Fibroblast of villous mesenchyme (primary cell): ENCODE data around the gene RUNX1. TPM values are rescaled to one million over a fixed set of nuclear protein-coding genes. Genes with fewer than 3 reads are reported as not detected.

Source experiments
- DNase-seq: peaks from one replicate; pipeline ENCODE4 v3.0.0-alpha.2; 2010; ENCODE audit warnings: low read depth
- H3K4me3 ChIP-seq: 2 replicates; pipeline ENCODE4 v1.5.1; 2011; ENCODE audit warnings: low read depth, mild to moderate bottlenecking, low read length
- total RNA-seq: library from RNA; depleted of rRNA; stranded (reverse); fragments of >200 nt; gene quantifications from 2 replicates; pipeline ENCODE4 v1.2.3, GENCODE V29; 2012
- TF ChIP-seq, protein P1 (sequence below): IDR thresholded peaks from 2 replicates; pipeline ENCODE4 v1.5.1; 2012; ENCODE audit warnings: low read depth, mild to moderate bottlenecking, low read length; ENCODE audit not compliant: insufficient read depth

Gene RUNX1
- total RNA-seq, 1 donor: 21.6 TPM

DNA sequence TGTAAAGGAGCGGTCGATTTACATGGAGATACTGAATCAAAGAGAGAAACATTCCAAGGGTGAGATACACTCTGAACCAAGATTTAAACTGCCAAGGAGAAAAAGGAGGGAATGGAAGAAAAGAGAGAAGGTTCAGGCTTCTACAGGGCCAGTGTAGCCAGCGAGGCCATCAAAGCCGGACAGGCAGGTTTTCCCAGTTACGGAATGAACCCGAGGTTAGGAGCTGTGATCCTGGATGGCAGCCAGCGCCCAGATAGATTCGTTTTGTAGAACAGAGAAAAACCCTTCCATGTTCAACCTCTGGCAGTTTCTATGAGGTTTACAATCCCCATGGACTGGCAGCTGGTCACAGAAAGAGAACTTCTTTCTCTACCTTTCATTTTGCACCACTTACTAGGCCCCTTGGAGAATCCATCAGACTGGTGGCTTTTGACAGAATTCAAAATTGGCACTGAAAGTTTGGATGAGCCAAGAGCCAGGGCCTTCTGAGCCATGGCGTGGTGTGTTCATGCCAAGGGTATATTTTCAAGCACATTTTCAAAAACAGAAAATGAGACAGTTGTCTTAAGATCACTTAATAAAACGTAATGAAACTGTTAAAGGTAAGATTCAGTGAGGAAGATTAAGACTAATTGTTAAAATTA is 171.5 kb downstream of the RUNX1 start:
- TF ChIP-seq, protein P1, sequence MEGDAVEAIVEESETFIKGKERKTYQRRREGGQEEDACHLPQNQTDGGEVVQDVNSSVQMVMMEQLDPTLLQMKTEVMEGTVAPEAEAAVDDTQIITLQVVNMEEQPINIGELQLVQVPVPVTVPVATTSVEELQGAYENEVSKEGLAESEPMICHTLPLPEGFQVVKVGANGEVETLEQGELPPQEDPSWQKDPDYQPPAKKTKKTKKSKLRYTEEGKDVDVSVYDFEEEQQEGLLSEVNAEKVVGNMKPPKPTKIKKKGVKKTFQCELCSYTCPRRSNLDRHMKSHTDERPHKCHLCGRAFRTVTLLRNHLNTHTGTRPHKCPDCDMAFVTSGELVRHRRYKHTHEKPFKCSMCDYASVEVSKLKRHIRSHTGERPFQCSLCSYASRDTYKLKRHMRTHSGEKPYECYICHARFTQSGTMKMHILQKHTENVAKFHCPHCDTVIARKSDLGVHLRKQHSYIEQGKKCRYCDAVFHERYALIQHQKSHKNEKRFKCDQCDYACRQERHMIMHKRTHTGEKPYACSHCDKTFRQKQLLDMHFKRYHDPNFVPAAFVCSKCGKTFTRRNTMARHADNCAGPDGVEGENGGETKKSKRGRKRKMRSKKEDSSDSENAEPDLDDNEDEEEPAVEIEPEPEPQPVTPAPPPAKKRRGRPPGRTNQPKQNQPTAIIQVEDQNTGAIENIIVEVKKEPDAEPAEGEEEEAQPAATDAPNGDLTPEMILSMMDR: no peak
- no peak overlapping the region for H3K4me3 ChIP-seq
- no peak for DNase-seq

- peak; percentile 72 for DNase-seq
Observed at GRCh38 chr21:34875830-34876229, 173.3 kb downstream of the RUNX1 start.

GRCh38 chr21:34874684-34875513 is 174.2 kb downstream of the RUNX1 start:
- DNase-seq: no peak
- TF ChIP-seq, protein P1: no peak
- no peak overlapping the region for H3K4me3 ChIP-seq

More at GRCh38 chr21:34875830-34876229, 173.3 kb downstream of the RUNX1 start:
- H3K4me3 ChIP-seq: no peak overlapping the region
- TF ChIP-seq, protein P1: no peak

DNA sequence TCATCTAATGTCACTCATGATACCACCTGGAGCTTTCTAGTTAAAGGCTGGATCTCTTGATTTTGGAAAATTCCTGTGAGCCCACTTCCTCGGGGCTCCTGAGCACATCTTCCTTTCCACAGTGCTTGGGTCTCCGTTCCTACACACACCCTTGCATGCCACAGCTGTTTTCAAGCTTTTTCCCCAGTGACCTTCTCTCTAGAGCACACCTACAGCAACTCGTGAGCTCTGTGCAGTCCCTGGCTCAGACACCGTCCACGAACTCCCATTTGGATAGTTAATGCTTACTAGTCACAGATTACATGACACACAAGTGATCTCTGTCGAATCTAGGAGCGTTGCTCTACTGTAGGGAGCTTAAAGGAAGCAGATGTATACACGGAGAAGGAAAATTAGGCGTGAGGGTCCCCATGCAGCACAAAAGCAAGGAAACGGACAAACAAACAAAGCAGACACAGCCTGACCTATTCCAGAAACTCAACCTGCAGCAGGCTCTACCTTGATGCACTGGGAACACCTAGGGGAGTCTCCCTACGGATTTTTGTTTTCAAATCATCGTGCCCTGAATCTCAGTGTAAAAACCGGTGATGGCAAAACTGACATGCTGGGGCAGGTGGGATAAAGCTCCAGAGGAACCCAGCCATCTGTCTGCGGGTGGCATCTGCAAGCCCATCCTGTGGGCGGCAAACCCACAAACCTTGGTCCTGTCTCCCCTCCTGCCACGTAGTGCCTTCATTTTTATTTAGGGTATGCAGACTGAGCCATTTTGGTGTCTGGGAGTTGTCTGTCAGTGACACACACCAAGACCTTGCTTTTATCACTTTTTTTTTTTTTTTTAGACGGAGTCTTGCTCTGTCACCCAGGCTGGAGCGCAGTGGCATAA is 177.8 kb downstream of the RUNX1 start:
- TF ChIP-seq, protein P1: no peak
- DNase-seq: no peak
- no peak overlapping the region for H3K4me3 ChIP-seq

DNA sequence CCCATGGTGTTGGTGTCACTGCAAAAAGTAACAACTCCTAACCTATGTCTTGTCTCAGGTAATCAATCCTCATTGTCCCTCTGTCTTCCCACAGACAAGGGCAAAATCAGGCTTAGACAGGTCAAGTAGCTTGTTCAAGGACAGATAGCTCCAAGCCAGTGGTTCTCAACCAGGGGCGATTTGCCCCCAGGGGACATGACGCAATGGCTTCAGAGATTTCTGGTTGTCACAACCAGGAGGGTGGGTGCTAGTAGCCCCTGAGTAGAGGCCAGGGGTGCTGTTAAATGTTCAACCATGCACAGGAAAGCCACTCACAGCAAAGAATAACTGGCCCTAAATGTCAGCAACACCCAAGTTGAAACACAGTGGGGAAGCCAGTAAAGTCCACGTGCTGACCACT is 178.9 kb downstream of the RUNX1 start:
- no peak overlapping the region for H3K4me3 ChIP-seq
- TF ChIP-seq, protein P1: no peak
- DNase-seq: no peak

GRCh38 chr21:34869545-34869944 is 179.6 kb downstream of the RUNX1 start:
- H3K4me3 ChIP-seq: no peak overlapping the region
- TF ChIP-seq, protein P1: no peak
- DNase-seq: no peak
